Activated T-helper 2 cell treated with anti-CD3 and anti-CD28 coated beads, Interferon-gamma antibody, Interleukin-2, Interleukin-4, amounts not matched to agents 10 μg/mL and 5 μg/mL and 100 μg/mL, durations not matched to agents 14 hours and 24 hours and 36 hours (primary cell): ENCODE data around the gene NR1I3. TPM values are rescaled to one million over a fixed set of nuclear protein-coding genes. Genes with fewer than 3 reads are reported as not detected.

Source experiments
- DNase-seq: peaks from one replicate; pipeline ENCODE4 v3.0.0; 2021; ENCODE audit warnings: low spot score
- H3K27ac Mint-ChIP-seq: one replicate; pipeline ENCODE4 v1.8.0; 2021; ENCODE audit warnings: mixed read lengths
- H3K27me3 Mint-ChIP-seq: one replicate; pipeline ENCODE4 v1.8.0; 2021; ENCODE audit warnings: low read depth, mixed read lengths
- H3K36me3 Mint-ChIP-seq: one replicate; pipeline ENCODE4 v1.8.0; 2021; ENCODE audit warnings: low read depth, mixed read lengths
- H3K4me1 Mint-ChIP-seq: one replicate; pipeline ENCODE4 v1.8.0; 2021; ENCODE audit warnings: low read depth, mixed read lengths
- H3K4me3 Mint-ChIP-seq: one replicate; pipeline ENCODE4 v1.8.0; 2021; ENCODE audit warnings: low read depth, mild to moderate bottlenecking, moderate library complexity, mixed read lengths
- H3K9me3 Mint-ChIP-seq: one replicate; pipeline ENCODE4 v1.8.0; 2021; ENCODE audit warnings: mixed read lengths
- intact Hi-C: fragments of 100-400 bp; cut with micrococcal nuclease; formaldehyde crosslinking; loops from one replicate; pipeline ENCODE4 v1.15.1; 2023
- total RNA-seq: library from RNA; stranded (reverse); gene quantifications from 2 replicates; pipeline ENCODE4 v1.2.3, GENCODE V29; 2022

Gene NR1I3, protein sequence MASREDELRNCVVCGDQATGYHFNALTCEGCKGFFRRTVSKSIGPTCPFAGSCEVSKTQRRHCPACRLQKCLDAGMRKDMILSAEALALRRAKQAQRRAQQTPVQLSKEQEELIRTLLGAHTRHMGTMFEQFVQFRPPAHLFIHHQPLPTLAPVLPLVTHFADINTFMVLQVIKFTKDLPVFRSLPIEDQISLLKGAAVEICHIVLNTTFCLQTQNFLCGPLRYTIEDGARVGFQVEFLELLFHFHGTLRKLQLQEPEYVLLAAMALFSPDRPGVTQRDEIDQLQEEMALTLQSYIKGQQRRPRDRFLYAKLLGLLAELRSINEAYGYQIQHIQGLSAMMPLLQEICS
- not detected in 2 replicates for total RNA-seq

- Mint-ChIP-seq H3K27ac (no peak within 1 kb of the TSS), H3K27me3 (peaks cover 12% of the 10 kb centered on the region)
- intact Hi-C loops: no loop called here
These were observed at the start of gene NR1I3 for GRCh38 chr1:161238039-161238473. Gene NR1I3 (minus strand): TSS chr1:161238203. CDS start chr1:161236565, 1,638 bp downstream.

DNA sequence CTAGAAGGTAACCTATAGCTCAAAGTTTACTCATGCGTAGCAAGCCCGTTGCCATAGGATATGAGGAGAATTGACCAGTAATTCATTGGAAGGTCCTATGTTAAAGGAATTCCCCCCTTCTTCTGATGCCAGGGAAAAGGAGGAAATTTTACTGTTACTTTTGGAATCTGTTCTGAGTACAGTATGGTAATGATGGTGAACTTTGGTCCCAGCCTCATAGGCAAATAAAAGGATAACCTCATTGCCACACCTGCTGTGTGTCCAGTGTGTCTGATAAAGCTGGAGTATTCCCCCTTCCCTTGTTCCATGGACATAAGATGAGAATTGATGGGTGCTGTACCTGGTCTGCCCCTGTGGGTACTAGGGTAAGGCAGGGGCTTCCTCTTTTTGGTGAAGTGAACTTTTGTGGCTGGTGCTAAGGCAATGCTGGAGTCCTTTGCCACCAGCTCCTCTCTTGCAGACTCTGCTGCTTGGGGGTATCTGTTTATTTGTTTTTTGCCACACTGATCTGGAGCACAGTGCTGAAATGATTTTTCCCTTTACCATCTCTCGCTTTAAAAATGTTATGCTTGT, 49.6 kb upstream of the NR1I3 start:
- DNase-seq: no peak
- Mint-ChIP-seq H3K4me3 (no peak overlapping the region), H3K36me3 (no peaks in the 10 kb centered on the region), H3K27ac (no peak overlapping the region), H3K9me3 (no peaks in the 10 kb centered on the region), H3K4me1 (no peaks in the 10 kb centered on the region), H3K27me3 (peaks cover 16% of the 10 kb centered on the region)
- intact Hi-C loops: no loop called here

More at GRCh38 chr1:161238039-161238473, at the start of gene NR1I3:
- no peaks in the 10 kb centered on the region for H3K36me3 Mint-ChIP-seq
- H3K4me1 Mint-ChIP-seq: no peaks in the 10 kb centered on the region
- H3K4me3 Mint-ChIP-seq: no peak within 1 kb of the TSS
- H3K9me3 Mint-ChIP-seq: no peaks in the 10 kb centered on the region
- DNase-seq: no peak

GRCh38 chr1:161285521-161285920, 47.5 kb upstream of the NR1I3 start:
- Mint-ChIP-seq H3K36me3 (no peaks in the 10 kb centered on the region), H3K27me3 (peaks cover 17% of the 10 kb centered on the region), H3K4me1 (no peaks in the 10 kb centered on the region), H3K9me3 (no peaks in the 10 kb centered on the region), H3K4me3 (no peak overlapping the region), H3K27ac (no peak overlapping the region)
- intact Hi-C loops: no loop called here
- DNase-seq: no peak

- no peaks in the 10 kb centered on the region for H3K36me3 Mint-ChIP-seq
- H3K4me3 Mint-ChIP-seq: no peak overlapping the region
- no peaks in the 10 kb centered on the region for H3K4me1 Mint-ChIP-seq
- H3K27ac Mint-ChIP-seq: no peak overlapping the region
- no peak for DNase-seq
- intact Hi-C loops: no loop called here
- peaks cover 20% of the 10 kb centered on the region for H3K27me3 Mint-ChIP-seq
- H3K9me3 Mint-ChIP-seq: no peaks in the 10 kb centered on the region
These were observed 47.1 kb upstream of the NR1I3 start for GRCh38 chr1:161285113-161285512.

- Mint-ChIP-seq H3K4me1 (no peaks in the 10 kb centered on the region), H3K9me3 (no peaks in the 10 kb centered on the region), H3K27me3 (peaks cover 29% of the 10 kb centered on the region), H3K27ac (no peak overlapping the region), H3K4me3 (no peak overlapping the region), H3K36me3 (no peaks in the 10 kb centered on the region)
- no peak for DNase-seq
- intact Hi-C loops: no loop called here
These were observed 45.0 kb upstream of the NR1I3 start for GRCh38 chr1:161282991-161283390.

DNA sequence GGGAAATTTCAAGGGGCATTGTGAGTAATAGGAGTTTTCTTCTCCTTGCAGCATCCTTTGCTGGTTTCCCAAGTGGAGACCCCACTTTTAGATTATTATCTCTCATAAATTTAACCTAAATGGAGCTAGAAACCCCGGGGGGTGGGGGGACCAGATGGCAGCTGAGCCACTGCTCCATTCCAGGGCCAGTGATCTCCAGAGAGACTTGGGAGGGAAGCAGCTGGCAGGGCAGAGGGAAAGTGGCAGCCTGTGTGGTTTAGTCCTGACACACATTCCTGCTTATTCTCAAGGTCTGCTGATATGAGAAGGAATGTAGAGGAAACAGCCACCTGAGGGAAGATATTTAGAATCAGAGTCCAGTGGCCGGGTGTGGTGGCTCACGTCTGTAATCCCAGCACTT, 36.9 kb upstream of the NR1I3 start:
- Mint-ChIP-seq H3K27me3 (peaks cover 27% of the 10 kb centered on the region), H3K4me1 (no peaks in the 10 kb centered on the region), H3K4me3 (no peak overlapping the region), H3K9me3 (no peaks in the 10 kb centered on the region), H3K27ac (no peak overlapping the region), H3K36me3 (no peaks in the 10 kb centered on the region)
- intact Hi-C loops: no loop called here
- DNase-seq: no peak

DNA sequence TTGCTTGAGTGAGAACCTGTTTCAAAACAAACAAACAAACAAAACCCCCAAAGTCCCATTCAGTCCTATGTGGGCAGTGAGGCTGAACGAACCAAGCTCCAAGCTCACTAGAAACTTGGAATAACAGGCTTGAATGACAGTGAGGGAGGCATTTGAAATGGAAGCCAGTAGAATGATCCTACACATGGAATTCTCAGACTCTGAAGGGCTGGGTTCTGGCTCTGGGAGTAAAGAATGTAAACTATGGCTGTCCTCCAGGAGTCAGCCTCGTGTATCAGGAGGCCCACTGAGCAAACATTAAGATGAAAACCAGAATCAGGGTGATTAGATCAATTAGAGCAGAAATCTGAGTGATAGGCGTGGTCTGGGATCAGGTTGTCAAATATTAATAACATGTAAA, 35.4 kb upstream of the NR1I3 start:
- peaks cover 19% of the 10 kb centered on the region for H3K27me3 Mint-ChIP-seq
- no peaks in the 10 kb centered on the region for H3K36me3 Mint-ChIP-seq
- no peak overlapping the region for H3K4me3 Mint-ChIP-seq
- intact Hi-C loops: no loop called here
- DNase-seq: no peak
- H3K9me3 Mint-ChIP-seq: no peaks in the 10 kb centered on the region
- no peak overlapping the region for H3K27ac Mint-ChIP-seq
- H3K4me1 Mint-ChIP-seq: no peaks in the 10 kb centered on the region

DNA sequence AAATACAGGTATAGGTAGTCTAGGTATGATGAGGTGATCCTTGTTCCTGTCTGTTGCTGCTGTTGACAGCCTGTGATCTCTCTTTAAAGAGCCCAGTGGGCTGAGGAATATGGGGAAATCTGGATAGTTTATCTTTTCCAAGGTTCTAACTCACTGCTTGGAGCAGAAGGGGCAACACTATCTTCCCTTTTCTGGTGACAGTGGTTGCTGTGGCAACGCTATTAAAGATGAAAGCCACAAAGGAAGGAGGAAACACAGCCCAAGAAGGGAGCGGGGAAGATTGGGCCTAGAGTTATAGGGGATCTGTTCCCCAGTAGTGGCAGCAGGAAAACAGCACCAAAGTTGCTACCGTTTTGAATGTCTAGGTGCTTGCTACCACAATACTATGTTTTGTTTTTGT, 29.3 kb upstream of the NR1I3 start:
- no peaks in the 10 kb centered on the region for H3K4me1 Mint-ChIP-seq
- no peak for DNase-seq
- intact Hi-C loops: no loop called here
- H3K27ac Mint-ChIP-seq: no peak overlapping the region
- no peaks in the 10 kb centered on the region for H3K9me3 Mint-ChIP-seq
- peaks cover 10% of the 10 kb centered on the region for H3K27me3 Mint-ChIP-seq
- H3K4me3 Mint-ChIP-seq: no peak overlapping the region
- no peaks in the 10 kb centered on the region for H3K36me3 Mint-ChIP-seq

DNA sequence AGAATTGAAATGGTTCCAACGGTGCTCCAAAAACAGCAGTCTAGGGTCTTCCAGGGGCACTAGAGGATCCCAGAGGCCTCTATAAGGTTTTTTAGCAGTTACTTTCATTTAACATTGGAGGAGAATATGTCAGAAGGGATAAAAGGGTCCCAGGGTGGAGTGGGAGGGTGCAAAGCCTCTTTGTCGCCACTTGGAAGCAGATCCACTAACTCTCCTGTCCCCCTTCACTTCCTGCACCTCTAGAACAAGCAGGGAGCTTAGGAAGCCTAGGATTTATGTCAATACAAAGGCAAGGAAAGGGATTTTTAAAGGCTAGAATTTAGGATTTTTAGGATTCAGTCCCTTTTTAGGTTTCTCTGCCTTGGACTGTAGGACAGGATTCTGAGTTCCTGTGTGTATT, 28.8 kb upstream of the NR1I3 start:
- Mint-ChIP-seq H3K27me3 (peaks cover 12% of the 10 kb centered on the region), H3K9me3 (no peaks in the 10 kb centered on the region), H3K36me3 (no peaks in the 10 kb centered on the region), H3K4me1 (no peaks in the 10 kb centered on the region), H3K4me3 (no peak overlapping the region), H3K27ac (no peak overlapping the region)
- no peak for DNase-seq
- intact Hi-C loops: no loop called here

DNA sequence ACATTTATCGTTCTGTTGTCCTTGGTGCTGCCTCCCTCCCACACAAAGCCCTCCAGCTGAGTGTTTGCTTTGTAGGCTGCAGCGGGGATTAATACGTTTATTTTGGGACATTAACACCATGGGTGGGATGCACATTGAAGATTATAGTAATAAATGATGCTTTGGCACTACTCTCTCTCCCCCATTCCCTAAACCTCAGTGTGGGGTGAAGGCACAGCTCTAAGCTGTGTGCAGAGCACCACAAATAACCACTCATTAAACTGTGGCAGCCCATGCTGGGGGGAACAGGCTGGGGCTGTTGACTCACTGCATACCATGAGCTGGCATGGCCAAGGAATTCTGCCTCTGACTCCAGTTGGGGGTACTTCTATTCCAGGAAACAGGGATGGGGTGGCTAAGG, 28.2 kb upstream of the NR1I3 start:
- H3K4me1 Mint-ChIP-seq: no peaks in the 10 kb centered on the region
- H3K27me3 Mint-ChIP-seq: peaks cover 19% of the 10 kb centered on the region
- DNase-seq: no peak
- H3K9me3 Mint-ChIP-seq: no peaks in the 10 kb centered on the region
- H3K4me3 Mint-ChIP-seq: no peak overlapping the region
- no peak overlapping the region for H3K27ac Mint-ChIP-seq
- intact Hi-C loops: no loop called here
- H3K36me3 Mint-ChIP-seq: no peaks in the 10 kb centered on the region

DNA sequence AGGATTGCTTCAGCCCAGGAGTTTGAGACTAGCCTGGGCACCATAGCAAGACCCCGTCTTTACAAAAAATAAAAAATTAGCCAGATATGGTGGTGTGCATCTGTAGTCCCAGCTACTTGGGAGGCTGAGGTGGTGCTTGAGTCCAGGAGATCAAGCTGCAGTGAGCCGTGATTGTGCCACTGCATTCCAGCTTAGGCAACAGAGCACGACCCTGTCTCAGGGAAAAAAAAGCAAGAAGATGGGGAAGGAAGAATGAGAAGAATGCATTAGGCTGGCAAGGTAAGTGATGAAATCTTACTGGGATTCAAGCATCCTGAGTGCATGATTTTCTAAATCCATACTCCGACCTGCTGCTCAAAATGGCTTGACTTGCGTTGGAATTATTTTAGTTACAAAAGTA, 27.3 kb upstream of the NR1I3 start:
- intact Hi-C loops: no loop called here
- H3K27ac Mint-ChIP-seq: no peak overlapping the region
- H3K36me3 Mint-ChIP-seq: no peaks in the 10 kb centered on the region
- H3K9me3 Mint-ChIP-seq: no peaks in the 10 kb centered on the region
- H3K4me3 Mint-ChIP-seq: no peak overlapping the region
- DNase-seq: no peak
- no peaks in the 10 kb centered on the region for H3K4me1 Mint-ChIP-seq
- peaks cover 26% of the 10 kb centered on the region for H3K27me3 Mint-ChIP-seq

DNA sequence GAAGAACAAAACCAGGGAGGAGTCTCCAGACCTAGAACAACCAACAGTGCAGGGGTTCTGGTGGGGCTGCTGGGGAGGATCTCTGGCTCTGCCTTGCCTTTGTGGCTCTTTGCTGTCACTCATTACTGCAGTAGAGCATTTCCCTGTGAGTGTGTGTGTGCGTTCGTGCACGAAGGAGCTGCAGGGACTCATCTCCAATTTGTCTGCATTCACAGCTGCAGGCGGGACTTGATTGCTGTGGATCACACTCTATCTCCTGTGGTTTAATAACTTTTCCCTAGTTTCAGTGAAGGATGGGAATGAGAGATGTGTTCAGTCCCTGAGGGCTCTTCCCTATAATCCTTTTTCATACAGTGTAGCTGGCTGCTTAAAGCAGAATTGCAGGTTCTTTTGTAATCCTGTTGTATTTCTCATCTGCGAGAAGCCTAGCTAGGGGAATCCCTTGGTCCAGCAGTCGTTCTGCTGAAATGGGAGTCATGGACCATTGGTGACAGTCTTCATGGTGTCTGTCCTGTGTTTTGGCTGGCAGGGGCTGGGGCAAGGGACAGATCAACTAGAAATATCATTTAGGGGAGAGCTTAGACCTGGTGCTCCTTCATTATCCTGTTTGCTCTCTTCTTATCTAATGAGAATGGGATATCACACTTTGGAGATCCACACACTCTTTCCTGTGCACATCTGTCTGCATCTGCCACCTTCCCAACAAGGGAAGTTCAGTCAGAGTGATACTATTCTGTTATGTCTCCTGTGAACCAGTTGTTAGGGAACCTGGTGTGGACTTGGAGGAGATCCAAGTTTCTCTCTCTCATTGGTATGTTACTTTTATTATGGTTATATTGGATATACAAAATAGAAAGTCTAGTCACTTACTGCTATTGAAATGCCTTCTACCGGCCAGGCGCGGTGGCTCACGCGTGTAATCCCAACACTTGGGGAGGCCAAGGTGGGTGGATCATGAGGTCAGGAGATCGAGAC, 23.5 kb upstream of the NR1I3 start:
- Mint-ChIP-seq H3K27me3 (peaks cover 47% of the 10 kb centered on the region), H3K4me1 (peaks cover 4% of the 10 kb centered on the region), H3K27ac (no peak overlapping the region), H3K4me3 (no peak overlapping the region), H3K9me3 (peaks cover 20% of the 10 kb centered on the region), H3K36me3 (peaks cover 11% of the 10 kb centered on the region)
- no peak for DNase-seq
- intact Hi-C loops: no loop called here
